ENCODE measurements around the gene FAM222A.

DNA sequence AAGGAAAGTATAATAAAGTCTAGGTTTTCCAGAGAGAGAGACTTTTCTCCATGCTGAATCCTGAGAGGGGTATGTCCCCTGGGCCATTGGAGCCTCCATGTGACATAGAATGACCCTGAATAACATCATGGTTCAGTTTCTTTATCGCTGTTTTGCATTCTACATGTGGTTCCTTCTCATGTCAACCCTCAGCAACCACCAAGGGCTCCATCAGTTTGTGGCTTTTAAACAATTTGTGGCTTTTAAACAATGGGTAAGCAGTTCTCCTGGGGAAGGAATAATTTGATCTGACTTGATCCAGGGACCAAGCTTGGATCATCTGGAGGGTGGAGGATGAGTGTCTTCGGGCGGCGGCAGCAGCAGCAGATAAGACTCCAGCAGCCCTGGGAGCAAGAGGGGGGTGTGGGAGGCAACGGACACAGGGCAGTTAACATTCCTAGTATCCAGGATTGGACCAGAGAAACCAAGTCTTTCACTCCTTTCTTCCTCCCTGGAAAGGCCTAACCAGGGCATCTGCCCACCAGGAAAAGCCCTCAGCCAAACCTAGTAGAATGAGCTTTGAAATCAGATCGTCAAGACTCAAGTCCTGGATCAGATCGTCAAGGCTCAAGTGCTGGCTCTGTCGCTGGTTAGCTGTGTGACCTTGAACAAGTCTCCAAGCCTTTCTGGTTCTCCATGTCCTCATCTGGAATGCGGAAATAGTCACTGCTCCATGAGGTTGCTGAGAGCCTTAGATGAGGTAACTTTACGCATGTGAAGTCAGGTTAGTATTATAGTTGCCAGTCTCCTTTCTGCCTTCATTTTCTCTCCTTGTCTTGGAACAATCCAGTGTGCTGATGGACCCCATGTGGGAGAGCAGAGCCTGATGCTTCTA, 27.8 kb upstream of the FAM222A start:
- TF ChIP-seq, protein P1, sequence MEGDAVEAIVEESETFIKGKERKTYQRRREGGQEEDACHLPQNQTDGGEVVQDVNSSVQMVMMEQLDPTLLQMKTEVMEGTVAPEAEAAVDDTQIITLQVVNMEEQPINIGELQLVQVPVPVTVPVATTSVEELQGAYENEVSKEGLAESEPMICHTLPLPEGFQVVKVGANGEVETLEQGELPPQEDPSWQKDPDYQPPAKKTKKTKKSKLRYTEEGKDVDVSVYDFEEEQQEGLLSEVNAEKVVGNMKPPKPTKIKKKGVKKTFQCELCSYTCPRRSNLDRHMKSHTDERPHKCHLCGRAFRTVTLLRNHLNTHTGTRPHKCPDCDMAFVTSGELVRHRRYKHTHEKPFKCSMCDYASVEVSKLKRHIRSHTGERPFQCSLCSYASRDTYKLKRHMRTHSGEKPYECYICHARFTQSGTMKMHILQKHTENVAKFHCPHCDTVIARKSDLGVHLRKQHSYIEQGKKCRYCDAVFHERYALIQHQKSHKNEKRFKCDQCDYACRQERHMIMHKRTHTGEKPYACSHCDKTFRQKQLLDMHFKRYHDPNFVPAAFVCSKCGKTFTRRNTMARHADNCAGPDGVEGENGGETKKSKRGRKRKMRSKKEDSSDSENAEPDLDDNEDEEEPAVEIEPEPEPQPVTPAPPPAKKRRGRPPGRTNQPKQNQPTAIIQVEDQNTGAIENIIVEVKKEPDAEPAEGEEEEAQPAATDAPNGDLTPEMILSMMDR (IDR thresholded peaks at IDR 0.05) = no peak
- TF ChIP-seq POLR2AphosphoS5 (IDR thresholded peaks at IDR 0.05; ENCODE audit: low read depth, low read length) (no peak), SIN3A (IDR thresholded peaks at IDR 0.05; ENCODE audit: borderline replicate concordance, insufficient read depth, low read depth, low read length) (no peak), TCF7L2 (IDR thresholded peaks at IDR 0.05; ENCODE audit: low read depth, low read length) (no peak)
